HG03060 (cell line): ENCODE measurements around the gene PARD3.
"Not testable (repeated sequence)": the region's sequence is repeated elsewhere in the genome, so short reads cannot be mapped to it uniquely, and the experiment has no call there.

Experiments
- ATAC-seq: cut with Tn5 transposase; IDR thresholded peaks from one replicate; pipeline ENCODE4 v1.9.1; 2021; ENCODE audit warnings: low read depth, moderate number of reproducible peaks; ENCODE audit not compliant: unreplicated experiment

The PARD3 gene

GRCh38 chr10:34449836-34450235 lies 365.3 kb downstream of the PARD3 start:
- no peak for ATAC-seq

- no peak for ATAC-seq
Measured at GRCh38 chr10:34446049-34446448, 369.0 kb downstream of the PARD3 start.

GRCh38 chr10:34444223-34445183 lies 370.6 kb downstream of the PARD3 start:
- no peak for ATAC-seq

GRCh38 chr10:34439386-34439785 lies 375.7 kb downstream of the PARD3 start:
- ATAC-seq = not testable (repeated sequence)

- ATAC-seq = no peak
Measured at GRCh38 chr10:34438741-34439140, 376.4 kb downstream of the PARD3 start.

- ATAC-seq = no peak
Measured at GRCh38 chr10:34437906-34438305, 377.2 kb downstream of the PARD3 start.

GRCh38 chr10:34434119-34434594 lies 380.9 kb downstream of the PARD3 start:
- ATAC-seq = no peak

GRCh38 chr10:34433241-34434076 lies 381.6 kb downstream of the PARD3 start:
- ATAC-seq = no peak

GRCh38 chr10:34432589-34432988 lies 382.5 kb downstream of the PARD3 start:
- no peak for ATAC-seq

GRCh38 chr10:34430685-34431084 lies 384.4 kb downstream of the PARD3 start:
- no peak for ATAC-seq

GRCh38 chr10:34428501-34428900 lies 386.6 kb downstream of the PARD3 start:
- ATAC-seq = no peak

- ATAC-seq = no peak
Measured at GRCh38 chr10:34427911-34428216, 387.2 kb downstream of the PARD3 start.

- ATAC-seq = not testable (repeated sequence)
Measured at GRCh38 chr10:34427158-34427910, 387.8 kb downstream of the PARD3 start.

GRCh38 chr10:34426538-34427157 lies 388.4 kb downstream of the PARD3 start:
- not testable (repeated sequence) for ATAC-seq

GRCh38 chr10:34426041-34426440 lies 389.1 kb downstream of the PARD3 start:
- ATAC-seq = no peak

- ATAC-seq = no peak
Measured at GRCh38 chr10:34423673-34424625, 391.1 kb downstream of the PARD3 start.

- no peak for ATAC-seq
Measured at GRCh38 chr10:34420795-34421194, 394.3 kb downstream of the PARD3 start.

- no peak for ATAC-seq
Measured at GRCh38 chr10:34420273-34420672, 394.8 kb downstream of the PARD3 start.

- no peak for ATAC-seq
Measured at GRCh38 chr10:34415039-34415438, 400.1 kb downstream of the PARD3 start.
